SU-DHL-6 (cell line): ENCODE results near the gene ARHGAP33.

Source experiments
- H2AFZ ChIP-seq: fragments of 200-600 bp; sonication (generic); 2 replicates; pipeline ENCODE4 v1.6.1; 2014; ENCODE audit warnings: low read depth, mild to moderate bottlenecking, moderate library complexity, mixed read lengths, antibody characterized with exemption, low read length; ENCODE audit not compliant: severe bottlenecking
- H3F3A ChIP-seq: fragments of 200-600 bp; shearing (Covaris generic); 2 replicates; pipeline ENCODE4 v1.6.0; 2016; ENCODE audit warnings: antibody characterized with exemption, mild to moderate bottlenecking; ENCODE audit not compliant: insufficient read depth
- H3K27ac ChIP-seq: fragments of 200-600 bp; sonication (generic); 2 replicates; pipeline ENCODE4 v1.5.1; 2016; ENCODE audit warnings: low read depth, mild to moderate bottlenecking, low read length, moderate library complexity, mixed read lengths
- H3K27me3 ChIP-seq: fragments of 200-600 bp; sonication (generic), shearing (Covaris generic); 2 replicates; pipeline ENCODE4 v1.6.0; 2014; ENCODE audit warnings: mild to moderate bottlenecking, low read length
- H3K36me3 ChIP-seq: fragments of 200-600 bp; sonication (generic); 2 replicates; pipeline ENCODE4 v1.6.1; 2014; ENCODE audit warnings: mild to moderate bottlenecking, low read length, mixed read lengths
- H3K4me2 ChIP-seq: fragments of 300-600, 200-600 bp; shearing (Covaris generic), sonication (generic); 2 replicates; pipeline ENCODE4 v1.6.0; 2014; ENCODE audit warnings: low read length, low read depth, mild to moderate bottlenecking; ENCODE audit not compliant: poor library complexity, severe bottlenecking
- H3K4me3 ChIP-seq: fragments of 200-600 bp; sonication (generic); 2 replicates; pipeline ENCODE4 v1.5.1; 2014; ENCODE audit warnings: antibody characterized with exemption, low read length, mild to moderate bottlenecking, mixed read lengths; ENCODE audit not compliant: insufficient read depth, poor library complexity, severe bottlenecking
- H3K79me2 ChIP-seq: fragments of 200-600 bp; sonication (generic); 2 replicates; pipeline ENCODE4 v1.6.1; 2014; ENCODE audit warnings: mild to moderate bottlenecking, low read length, moderate library complexity; ENCODE audit not compliant: insufficient read depth
- H3K9ac ChIP-seq: fragments of 200-600 bp; sonication (generic); 2 replicates; pipeline ENCODE4 v1.7.0; 2014; ENCODE audit warnings: mild to moderate bottlenecking, low read length
- H3K9me2 ChIP-seq: fragments of 200-600 bp; sonication (generic); replicated peaks from 2 replicates; pipeline ENCODE4 v1.6.1; 2014; ENCODE audit warnings: low read length; ENCODE audit not compliant: insufficient read depth
- H3K9me3 ChIP-seq: fragments of 200-600 bp; sonication (generic); 2 replicates; pipeline ENCODE4 v1.6.1; 2014; ENCODE audit warnings: low read length, mixed read lengths; ENCODE audit not compliant: insufficient read depth
- H4K20me1 ChIP-seq: fragments of 200-600 bp; sonication (generic); 2 replicates; pipeline ENCODE4 v1.6.1; 2014; ENCODE audit warnings: low read depth, mild to moderate bottlenecking, antibody characterized with exemption, low read length, moderate library complexity, mixed read lengths
- EZH2phosphoT487 ChIP-seq: fragments of 200-600 bp; sonication (generic), shearing (Covaris generic); conservative IDR thresholded peaks from 2 replicates; pipeline ENCODE4 v1.6.1; 2018; ENCODE audit warnings: mild to moderate bottlenecking, antibody characterized with exemption, low read length, moderate library complexity, mixed read lengths
- TF ChIP-seq, protein P1 (sequence below): fragments of 200-600 bp; sonication (generic); IDR thresholded peaks from one replicate; pipeline ENCODE4 v1.5.1; 2017; ENCODE audit warnings: antibody characterized with exemption, mild to moderate bottlenecking, low read length, moderate library complexity; ENCODE audit not compliant: insufficient read depth, poor library complexity, severe bottlenecking

ARHGAP33 gene

DNA sequence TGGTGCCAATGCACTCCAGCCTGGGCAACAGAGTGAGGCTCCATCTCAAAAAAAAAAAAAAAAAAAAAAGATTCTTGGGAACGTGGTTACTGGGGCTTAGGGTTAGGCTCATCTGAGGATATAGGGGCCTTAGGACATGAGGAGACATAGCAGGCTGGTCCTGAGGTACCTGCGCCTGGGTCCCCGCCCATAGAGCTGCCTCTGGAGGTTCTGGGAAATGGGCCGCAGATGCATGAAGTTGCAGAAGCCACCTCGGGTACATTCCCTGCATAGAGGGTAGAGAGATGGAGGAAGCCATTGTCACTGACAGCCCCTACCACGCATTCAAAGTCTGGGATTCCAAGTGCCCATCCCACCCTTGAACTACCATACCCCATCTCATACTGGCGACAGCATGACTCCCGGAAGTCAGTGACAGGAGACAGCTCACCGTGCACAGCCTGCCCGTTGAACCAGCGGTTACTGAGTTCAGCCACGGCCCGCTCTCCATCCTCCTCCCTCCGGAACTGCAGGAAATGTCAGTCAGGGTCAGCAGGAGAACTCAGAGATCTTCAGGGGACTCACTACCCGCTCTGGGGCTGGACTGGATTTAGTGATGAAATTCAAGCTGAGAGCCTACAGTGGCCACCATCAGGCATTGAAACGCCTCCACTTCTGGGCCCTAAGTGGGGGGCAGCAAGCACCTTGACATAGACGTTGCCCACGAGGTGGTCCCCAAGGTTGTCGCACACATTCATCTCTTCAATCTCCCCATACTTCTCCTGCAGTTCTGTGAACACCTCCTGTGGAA, 31.5 kb upstream of the ARHGAP33 start:
- no peaks in the 10 kb centered on the region for H3K27me3 ChIP-seq
- H3K79me2 ChIP-seq: peaks cover 7% of the 10 kb centered on the region
- peak overlapping the region; percentile 75 for H3K9ac ChIP-seq
- H3K27ac ChIP-seq: peak overlapping the region; percentile 86
- no peak overlapping the region for H2AFZ ChIP-seq
- no peaks in the 10 kb centered on the region for H3K9me2 ChIP-seq
- peak overlapping the region; percentile 76 for H3K4me3 ChIP-seq
- peaks cover 18% of the 10 kb centered on the region for H3F3A ChIP-seq
- no peaks in the 10 kb centered on the region for H3K36me3 ChIP-seq
- TF ChIP-seq EZH2phosphoT487: no peak
- TF ChIP-seq, protein P1, sequence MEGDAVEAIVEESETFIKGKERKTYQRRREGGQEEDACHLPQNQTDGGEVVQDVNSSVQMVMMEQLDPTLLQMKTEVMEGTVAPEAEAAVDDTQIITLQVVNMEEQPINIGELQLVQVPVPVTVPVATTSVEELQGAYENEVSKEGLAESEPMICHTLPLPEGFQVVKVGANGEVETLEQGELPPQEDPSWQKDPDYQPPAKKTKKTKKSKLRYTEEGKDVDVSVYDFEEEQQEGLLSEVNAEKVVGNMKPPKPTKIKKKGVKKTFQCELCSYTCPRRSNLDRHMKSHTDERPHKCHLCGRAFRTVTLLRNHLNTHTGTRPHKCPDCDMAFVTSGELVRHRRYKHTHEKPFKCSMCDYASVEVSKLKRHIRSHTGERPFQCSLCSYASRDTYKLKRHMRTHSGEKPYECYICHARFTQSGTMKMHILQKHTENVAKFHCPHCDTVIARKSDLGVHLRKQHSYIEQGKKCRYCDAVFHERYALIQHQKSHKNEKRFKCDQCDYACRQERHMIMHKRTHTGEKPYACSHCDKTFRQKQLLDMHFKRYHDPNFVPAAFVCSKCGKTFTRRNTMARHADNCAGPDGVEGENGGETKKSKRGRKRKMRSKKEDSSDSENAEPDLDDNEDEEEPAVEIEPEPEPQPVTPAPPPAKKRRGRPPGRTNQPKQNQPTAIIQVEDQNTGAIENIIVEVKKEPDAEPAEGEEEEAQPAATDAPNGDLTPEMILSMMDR: no peak
- no peaks in the 10 kb centered on the region for H4K20me1 ChIP-seq
- no peaks in the 10 kb centered on the region for H3K9me3 ChIP-seq
- H3K4me2 ChIP-seq: peak overlapping the region; percentile 75

DNA sequence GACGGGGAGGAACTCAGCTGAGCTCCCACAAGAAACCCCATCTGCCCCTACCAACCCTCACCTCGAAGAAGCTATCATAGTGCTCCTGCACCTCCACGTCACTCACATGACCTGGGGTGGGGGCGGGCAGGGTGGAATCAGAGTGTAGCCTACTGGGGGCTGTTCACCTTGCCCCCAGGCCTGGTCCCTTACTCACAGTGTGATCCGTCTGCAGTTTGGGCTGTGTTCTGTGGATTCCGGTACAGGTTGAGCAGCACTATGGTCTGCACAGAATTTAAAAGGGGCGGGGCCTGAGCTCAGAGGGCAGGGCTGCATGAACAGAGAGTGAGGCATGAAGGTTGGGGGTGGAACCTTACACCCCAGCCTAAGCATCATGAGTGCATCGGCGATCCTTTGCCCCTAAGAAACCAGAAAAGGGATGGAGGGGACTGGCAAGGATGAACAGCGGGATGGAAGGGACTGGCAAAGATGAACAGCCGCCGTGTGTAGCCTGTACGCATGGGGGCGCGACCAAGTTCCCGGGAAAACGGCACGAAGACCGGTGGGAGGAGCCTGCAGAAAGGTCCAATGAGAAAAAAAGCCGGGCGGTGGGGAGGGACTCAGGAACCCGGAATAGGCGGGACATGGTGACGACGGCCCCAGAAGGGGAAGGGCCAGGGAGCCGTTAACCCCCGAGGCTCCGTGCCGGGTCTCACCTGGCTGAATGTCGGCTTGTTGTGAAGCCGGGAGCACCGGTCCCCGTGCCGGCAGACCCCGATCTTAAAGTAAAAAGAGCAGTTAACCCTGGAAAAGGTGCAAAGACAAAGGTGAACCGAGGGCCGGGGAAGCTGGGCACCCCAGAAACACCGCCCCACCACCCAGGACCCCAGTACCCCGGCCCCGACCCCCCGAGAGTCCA, 30.7 kb upstream of the ARHGAP33 start:
- Histone ChIP-seq H3K79me2 (peaks cover 11% of the 10 kb centered on the region), H3K4me2 (peak overlapping the region; percentile 75), H4K20me1 (no peaks in the 10 kb centered on the region), H2AFZ (peak overlapping the region; percentile 49), H3K36me3 (no peaks in the 10 kb centered on the region), H3K9ac (peak overlapping the region; percentile 75), H3K27me3 (no peaks in the 10 kb centered on the region), H3K27ac (peak overlapping the region; percentile 86), H3F3A (peaks cover 14% of the 10 kb centered on the region), H3K9me3 (no peaks in the 10 kb centered on the region), H3K4me3 (peak overlapping the region; percentile 76), H3K9me2 (no peaks in the 10 kb centered on the region)
- TF ChIP-seq, protein P1: no peak
- TF ChIP-seq EZH2phosphoT487: no peak

DNA sequence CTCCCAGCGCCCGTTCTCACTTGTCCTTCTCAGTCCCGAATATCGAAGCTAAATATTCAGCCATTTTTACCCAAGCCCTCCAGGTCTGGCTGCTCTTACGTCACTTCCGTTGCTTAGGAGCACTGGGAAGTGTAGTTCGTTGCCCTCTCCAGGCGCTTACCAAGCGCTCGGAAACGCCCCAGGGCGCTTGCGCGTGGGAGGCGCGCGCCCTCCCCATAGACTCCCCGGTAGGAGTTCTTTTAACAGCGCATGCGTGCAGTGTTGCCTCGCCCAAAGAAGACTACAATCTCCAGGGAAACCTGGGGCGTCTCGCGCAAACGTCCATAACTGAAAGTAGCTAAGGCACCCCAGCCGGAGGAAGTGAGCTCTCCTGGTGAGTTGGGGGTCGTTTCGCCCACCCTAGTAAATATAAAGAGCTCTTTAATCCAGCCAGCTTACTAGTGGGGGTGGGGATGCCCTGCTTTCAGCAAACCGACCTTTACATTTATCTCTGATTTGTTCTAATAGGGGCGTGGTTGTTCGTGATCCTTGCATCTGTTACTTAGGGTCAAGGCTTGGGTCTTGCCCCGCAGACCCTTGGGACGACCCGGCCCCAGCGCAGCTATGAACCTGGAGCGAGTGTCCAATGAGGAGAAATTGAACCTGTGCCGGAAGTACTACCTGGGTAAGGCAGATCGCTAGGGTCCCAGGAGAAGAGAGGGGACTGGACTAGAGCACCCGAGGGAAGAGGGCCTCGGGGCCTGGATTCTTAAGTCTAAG, 29.9 kb upstream of the ARHGAP33 start, which contains the start of the genes PSENEN and U2AF1L4:
PSENEN (plus strand) TSS at position 324 of the 759 bp plus-strand sequence; CDS start at position 604, 280 bp downstream.
U2AF1L4 (minus strand) TSS at position 91 of the 759 bp plus-strand sequence; CDS start at position 64, 27 bp downstream.
- TF ChIP-seq, protein P1: no peak
- no peak for TF ChIP-seq EZH2phosphoT487
- no peaks in the 10 kb centered on the region for H3K27me3 ChIP-seq
- peaks cover 11% of the 10 kb centered on the region for H3K79me2 ChIP-seq
- H3K9ac ChIP-seq: peak within 1 kb of the TSS; percentile 75
- peak within 1 kb of the TSS; percentile 92 for H3K4me2 ChIP-seq
- no peaks in the 10 kb centered on the region for H4K20me1 ChIP-seq
- H3F3A ChIP-seq: peaks cover 14% of the 10 kb centered on the region
- peak within 1 kb of the TSS; percentile 86 for H3K27ac ChIP-seq
- H2AFZ ChIP-seq: peak within 1 kb of the TSS; percentile 49
- no peaks in the 10 kb centered on the region for H3K36me3 ChIP-seq
- H3K9me2 ChIP-seq: no peaks in the 10 kb centered on the region
- H3K9me3 ChIP-seq: no peaks in the 10 kb centered on the region
- peak within 1 kb of the TSS; percentile 76 for H3K4me3 ChIP-seq
